ENCODE data around the gene ARFGEF3.

The ARFGEF3 gene

DNA sequence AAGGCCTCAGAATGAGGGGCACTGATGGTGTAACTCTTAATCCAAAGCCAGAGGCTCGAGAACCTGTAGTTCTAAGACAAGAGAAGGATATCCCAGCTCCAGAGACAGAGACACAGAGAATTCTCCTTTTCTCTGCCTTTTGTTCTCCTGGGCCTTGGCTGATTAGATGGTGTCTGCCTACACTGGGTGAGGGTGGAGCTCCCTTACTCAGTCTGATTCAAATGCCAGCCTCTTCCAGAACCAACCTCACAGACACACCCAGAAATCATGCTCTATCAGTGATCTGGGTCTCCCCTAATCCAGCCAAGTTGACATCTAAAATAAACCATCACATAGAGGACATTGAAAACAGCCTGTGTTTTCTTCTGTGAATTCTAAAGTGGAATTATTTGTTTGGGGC, 148.0 kb downstream of the ARFGEF3 start:
- TF ChIP-seq KLF1 (tag by site-specific recombination; IDR thresholded peaks at IDR 0.05) (0 out of 2 replicates have a peak, but pooled peaks have one; percentile 13), ZNF530 (tag by site-specific recombination; IDR thresholded peaks at IDR 0.05; ENCODE audit: low read depth) (no peak)
- Histone ChIP-seq H3K36me3 (ENCODE audit: control insufficient read depth in 2 of 2, insufficient read depth in 1 of 2, low read length in 2 of 2) (peaks cover 0 to 14% of the 10 kb centered on the region in 2 experiments; a peak in 2 of 3 replicates), H3K4me1 (ENCODE audit: control insufficient read depth, insufficient read depth, low read length) (peaks cover 18% of the 10 kb centered on the region), H3K4me3 (ENCODE audit: low read depth, low read length) (no peak overlapping the region), H3K9me3 (ENCODE audit: control insufficient read depth, insufficient read depth, low read depth, low read length) (no peaks in the 10 kb centered on the region), H3K27ac (ENCODE audit: extremely low read depth, low read depth, low read length) (no peak overlapping the region)
- CTCF ChIA-PET: interaction anchor here (1.5 kb wide), 1 partner anchor 22 kb away, joined by 6 read pairs; no protein-coding TSS in a partner anchor
- POLR2A ChIA-PET: no interaction called here

GRCh38 chr6:138310294-138310693, 148.6 kb downstream of the ARFGEF3 start:
- no peak overlapping the region for H3K4me3 ChIP-seq (ENCODE audit: low read depth, low read length)
- ChIA-PET POLR2A (no interaction called here), CTCF (no interaction called here)
- peaks cover 0 to 14% of the 10 kb centered on the region in 2 experiments; a peak in 2 of 3 replicates for H3K36me3 ChIP-seq (ENCODE audit: control insufficient read depth in 2 of 2, insufficient read depth in 1 of 2, low read length in 2 of 2)
- no peaks in the 10 kb centered on the region for H3K9me3 ChIP-seq (ENCODE audit: control insufficient read depth, insufficient read depth, low read depth, low read length)
- peaks cover 18% of the 10 kb centered on the region for H3K4me1 ChIP-seq (ENCODE audit: control insufficient read depth, insufficient read depth, low read length)
- TF ChIP-seq, protein P1, sequence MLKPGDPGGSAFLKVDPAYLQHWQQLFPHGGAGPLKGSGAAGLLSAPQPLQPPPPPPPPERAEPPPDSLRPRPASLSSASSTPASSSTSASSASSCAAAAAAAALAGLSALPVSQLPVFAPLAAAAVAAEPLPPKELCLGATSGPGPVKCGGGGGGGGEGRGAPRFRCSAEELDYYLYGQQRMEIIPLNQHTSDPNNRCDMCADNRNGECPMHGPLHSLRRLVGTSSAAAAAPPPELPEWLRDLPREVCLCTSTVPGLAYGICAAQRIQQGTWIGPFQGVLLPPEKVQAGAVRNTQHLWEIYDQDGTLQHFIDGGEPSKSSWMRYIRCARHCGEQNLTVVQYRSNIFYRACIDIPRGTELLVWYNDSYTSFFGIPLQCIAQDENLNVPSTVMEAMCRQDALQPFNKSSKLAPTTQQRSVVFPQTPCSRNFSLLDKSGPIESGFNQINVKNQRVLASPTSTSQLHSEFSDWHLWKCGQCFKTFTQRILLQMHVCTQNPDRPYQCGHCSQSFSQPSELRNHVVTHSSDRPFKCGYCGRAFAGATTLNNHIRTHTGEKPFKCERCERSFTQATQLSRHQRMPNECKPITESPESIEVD (tag by site-specific recombination; IDR thresholded peaks at IDR 0.05): peak; percentile 35; the same call in 1 of the 2 replicates
- TF ChIP-seq OSR2 (tag by site-specific recombination; IDR thresholded peaks at IDR 0.05) (no peak), ZNF830 (tag by site-specific recombination; IDR thresholded peaks at IDR 0.05; ENCODE audit: low read depth) (0 out of 2 replicates have a peak, but pooled peaks have one; percentile 31), ZNF660 (tag by site-specific recombination; IDR thresholded peaks at IDR 0.05) (0 out of 2 replicates have a peak, but pooled peaks have one; percentile 39), HOXC10 (CRISPR knock-in tag; IDR thresholded peaks at IDR 0.05) (no peak), ZNF350 (tag by site-specific recombination; IDR thresholded peaks at IDR 0.05) (peak; percentile 72; the same call in 1 of the 2 replicates), ZNF704 (tag by site-specific recombination; IDR thresholded peaks at IDR 0.05) (no peak)
- TF ChIP-seq, protein P2, sequence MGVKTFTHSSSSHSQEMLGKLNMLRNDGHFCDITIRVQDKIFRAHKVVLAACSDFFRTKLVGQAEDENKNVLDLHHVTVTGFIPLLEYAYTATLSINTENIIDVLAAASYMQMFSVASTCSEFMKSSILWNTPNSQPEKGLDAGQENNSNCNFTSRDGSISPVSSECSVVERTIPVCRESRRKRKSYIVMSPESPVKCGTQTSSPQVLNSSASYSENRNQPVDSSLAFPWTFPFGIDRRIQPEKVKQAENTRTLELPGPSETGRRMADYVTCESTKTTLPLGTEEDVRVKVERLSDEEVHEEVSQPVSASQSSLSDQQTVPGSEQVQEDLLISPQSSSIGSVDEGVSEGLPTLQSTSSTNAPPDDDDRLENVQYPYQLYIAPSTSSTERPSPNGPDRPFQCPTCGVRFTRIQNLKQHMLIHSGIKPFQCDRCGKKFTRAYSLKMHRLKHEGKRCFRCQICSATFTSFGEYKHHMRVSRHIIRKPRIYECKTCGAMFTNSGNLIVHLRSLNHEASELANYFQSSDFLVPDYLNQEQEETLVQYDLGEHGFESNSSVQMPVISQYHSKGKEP (tag by site-specific recombination; IDR thresholded peaks at IDR 0.05): peak; percentile 87
- no peak overlapping the region for H3K27ac ChIP-seq (ENCODE audit: extremely low read depth, low read depth, low read length)

DNA sequence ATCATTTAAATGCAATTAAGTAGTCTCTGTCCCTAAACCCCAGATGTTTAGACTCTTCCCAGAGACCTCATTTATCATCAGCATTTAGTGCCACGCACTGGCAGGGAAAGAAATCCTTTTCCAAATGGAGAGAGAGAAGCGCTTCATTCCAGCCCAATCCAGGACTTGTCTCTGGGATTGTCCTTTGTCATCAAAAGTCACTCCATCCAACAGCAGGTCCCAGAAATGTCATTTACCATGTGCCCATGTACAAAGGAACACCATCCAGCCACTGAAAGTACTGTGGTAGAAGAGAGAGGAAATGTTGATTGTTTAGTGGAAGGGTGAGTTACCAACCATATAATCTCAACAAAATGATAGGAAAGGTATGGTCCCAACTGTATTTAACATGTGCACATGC, 149.1 kb downstream of the ARFGEF3 start:
- POLR2A ChIA-PET: no interaction called here
- no peak overlapping the region for H3K27ac ChIP-seq (ENCODE audit: extremely low read depth, low read depth, low read length)
- TF ChIP-seq KLF1 (tag by site-specific recombination; IDR thresholded peaks at IDR 0.05): no peak
- TF ChIP-seq ZBTB7A (tag by site-specific recombination; IDR thresholded peaks at IDR 0.05; ENCODE audit: low read depth): no peak
- TF ChIP-seq, protein P3, sequence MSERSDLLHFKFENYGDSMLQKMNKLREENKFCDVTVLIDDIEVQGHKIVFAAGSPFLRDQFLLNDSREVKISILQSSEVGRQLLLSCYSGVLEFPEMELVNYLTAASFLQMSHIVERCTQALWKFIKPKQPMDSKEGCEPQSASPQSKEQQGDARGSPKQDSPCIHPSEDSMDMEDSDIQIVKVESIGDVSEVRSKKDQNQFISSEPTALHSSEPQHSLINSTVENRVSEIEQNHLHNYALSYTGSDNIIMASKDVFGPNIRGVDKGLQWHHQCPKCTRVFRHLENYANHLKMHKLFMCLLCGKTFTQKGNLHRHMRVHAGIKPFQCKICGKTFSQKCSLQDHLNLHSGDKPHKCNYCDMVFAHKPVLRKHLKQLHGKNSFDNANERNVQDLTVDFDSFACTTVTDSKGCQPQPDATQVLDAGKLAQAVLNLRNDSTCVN (tag by site-specific recombination; optimal IDR thresholded peaks at IDR 0.05): no peak
- TF ChIP-seq ZFP69B (tag by site-specific recombination; IDR thresholded peaks at IDR 0.05): no peak
- no peak for TF ChIP-seq ZBTB49 (tag by site-specific recombination; IDR thresholded peaks at IDR 0.05; ENCODE audit: low read depth)
- no peak for TF ChIP-seq ZNF114 (tag by site-specific recombination; IDR thresholded peaks at IDR 0.05)
- TF ChIP-seq FEZF1 (tag by site-specific recombination; IDR thresholded peaks at IDR 0.05): no peak
- no peak for TF ChIP-seq ZNF16 (tag by site-specific recombination; IDR thresholded peaks at IDR 0.05; ENCODE audit: low read depth)
- TF ChIP-seq, protein P4, sequence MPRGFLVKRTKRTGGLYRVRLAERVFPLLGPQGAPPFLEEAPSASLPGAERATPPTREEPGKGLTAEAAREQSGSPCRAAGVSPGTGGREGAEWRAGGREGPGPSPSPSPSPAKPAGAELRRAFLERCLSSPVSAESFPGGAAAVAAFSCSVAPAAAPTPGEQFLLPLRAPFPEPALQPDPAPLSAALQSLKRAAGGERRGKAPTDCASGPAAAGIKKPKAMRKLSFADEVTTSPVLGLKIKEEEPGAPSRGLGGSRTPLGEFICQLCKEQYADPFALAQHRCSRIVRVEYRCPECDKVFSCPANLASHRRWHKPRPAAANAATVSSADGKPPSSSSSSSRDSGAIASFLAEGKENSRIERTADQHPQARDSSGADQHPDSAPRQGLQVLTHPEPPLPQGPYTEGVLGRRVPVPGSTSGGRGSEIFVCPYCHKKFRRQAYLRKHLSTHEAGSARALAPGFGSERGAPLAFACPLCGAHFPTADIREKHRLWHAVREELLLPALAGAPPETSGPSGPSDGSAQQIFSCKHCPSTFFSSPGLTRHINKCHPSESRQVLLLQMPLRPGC (tag by site-specific recombination; IDR thresholded peaks at IDR 0.05): no peak
- TF ChIP-seq, protein P1 (tag by site-specific recombination; IDR thresholded peaks at IDR 0.05): no peak

More for the DNA sequence above, 149.1 kb downstream of the ARFGEF3 start:
- H3K4me1 ChIP-seq (ENCODE audit: control insufficient read depth, insufficient read depth, low read length): peaks cover 18% of the 10 kb centered on the region
- no peak overlapping the region for H3K4me3 ChIP-seq (ENCODE audit: low read depth, low read length)
- CTCF ChIA-PET: no interaction called here
- no peaks in the 10 kb centered on the region for H3K9me3 ChIP-seq (ENCODE audit: control insufficient read depth, insufficient read depth, low read depth, low read length)
- H3K36me3 ChIP-seq (ENCODE audit: control insufficient read depth in 2 of 2, insufficient read depth in 1 of 2, low read length in 2 of 2): peaks cover 0 to 14% of the 10 kb centered on the region in 2 experiments; a peak in 2 of 3 replicates
